GM12874 (cell line): ENCODE measurements around the gene THRA.

Experiments used
- CTCF ChIP-seq: IDR thresholded peaks from 2 replicates; pipeline ENCODE4 v1.5.1; 2011; ENCODE audit warnings: low read depth, mild to moderate bottlenecking, control low read depth, low read length, moderate library complexity; ENCODE audit not compliant: insufficient read depth

The THRA gene

GRCh38 chr17:40124279-40125141 is 61.7 kb downstream of the THRA start:
- TF ChIP-seq CTCF, result no peak

- TF ChIP-seq CTCF, result no peak
Measured at GRCh38 chr17:40129498-40129897, 66.7 kb downstream of the THRA start.

GRCh38 chr17:40130352-40131042 is 67.7 kb downstream of the THRA start:
- no peak for TF ChIP-seq CTCF

GRCh38 chr17:40134184-40134583 is 71.4 kb downstream of the THRA start:
- TF ChIP-seq CTCF, result no peak

GRCh38 chr17:40135817-40136216 is 73.1 kb downstream of the THRA start:
- no peak for TF ChIP-seq CTCF

- no peak for TF ChIP-seq CTCF
Measured at GRCh38 chr17:40139566-40140058, 76.8 kb downstream of the THRA start.
